Measurements from ENCODE around the gene UNC50. TPM values are rescaled to one million over a fixed set of nuclear protein-coding genes. Genes with fewer than 3 reads are reported as not detected.

Gene UNC50, protein sequence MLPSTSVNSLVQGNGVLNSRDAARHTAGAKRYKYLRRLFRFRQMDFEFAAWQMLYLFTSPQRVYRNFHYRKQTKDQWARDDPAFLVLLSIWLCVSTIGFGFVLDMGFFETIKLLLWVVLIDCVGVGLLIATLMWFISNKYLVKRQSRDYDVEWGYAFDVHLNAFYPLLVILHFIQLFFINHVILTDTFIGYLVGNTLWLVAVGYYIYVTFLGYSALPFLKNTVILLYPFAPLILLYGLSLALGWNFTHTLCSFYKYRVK
- polyA plus RNA-seq (ENCODE audit: insufficient read length in 3 of 3) = 10 to 100 TPM; 62.2 to 80.2 (median 64.7) TPM
- long read RNA-seq, donor 1, transcript UNC50-201 (6 exons, 1,143 nt) = major isoform, 18 of 25 reads
- long read RNA-seq, donor 1, partial matches to known transcripts = 6 of 25 reads
- long read RNA-seq, donor 1, other reads (novel, unspliced or antisense) = 0 of 25 reads
- long read RNA-seq, donor 2, transcript UNC50-201 (6 exons, 1,143 nt) = major isoform, 9 of 10 reads
- long read RNA-seq, donor 2, partial matches to known transcripts = 0 of 10 reads
- long read RNA-seq, donor 2, other reads (novel, unspliced or antisense) = 0 of 10 reads
- long read RNA-seq, donor 3, transcript UNC50-201 (6 exons, 1,143 nt) = major isoform, 33 of 50 reads
- long read RNA-seq, donor 3, partial matches to known transcripts = 6 of 50 reads
- long read RNA-seq, donor 3, other reads (novel, unspliced or antisense) = 9 of 50 reads
- long read RNA-seq, donor 4, transcript UNC50-201 (6 exons, 1,143 nt) = major isoform, 39 of 65 reads
- long read RNA-seq, donor 4, partial matches to known transcripts = 21 of 65 reads
- long read RNA-seq, donor 4, other reads (novel, unspliced or antisense) = 0 of 65 reads
- long read RNA-seq, donor 5 = 0 reads
- long read RNA-seq, donor 6, transcript UNC50-201 (6 exons, 1,143 nt) = major isoform, 29 of 31 reads
- long read RNA-seq, donor 6, partial matches to known transcripts = 0 of 31 reads
- long read RNA-seq, donor 6, other reads (novel, unspliced or antisense) = 0 of 31 reads
- long read RNA-seq, donor 7, transcript UNC50-201 (6 exons, 1,143 nt) = major isoform, 43 of 50 reads
- long read RNA-seq, donor 7, partial matches to known transcripts = 0 of 50 reads
- long read RNA-seq, donor 7, other reads (novel, unspliced or antisense) = 5 of 50 reads
- long read RNA-seq, donor 8, transcript UNC50-201 (6 exons, 1,143 nt) = major isoform, 54 of 84 reads
- long read RNA-seq, donor 8, partial matches to known transcripts = 24 of 84 reads
- long read RNA-seq, donor 8, other reads (novel, unspliced or antisense) = 0 of 84 reads
- long read RNA-seq, donor 9, transcript UNC50-201 (6 exons, 1,143 nt) = major isoform, 36 of 38 reads
- long read RNA-seq, donor 9, partial matches to known transcripts = 0 of 38 reads
- long read RNA-seq, donor 9, other reads (novel, unspliced or antisense) = 0 of 38 reads
- long read RNA-seq, donor 10, transcript UNC50-201 (6 exons, 1,143 nt) = major isoform, 44 of 58 reads
- long read RNA-seq, donor 10, partial matches to known transcripts = 8 of 58 reads
- long read RNA-seq, donor 10, other reads (novel, unspliced or antisense) = 5 of 58 reads
- long read RNA-seq, donor 11, transcript UNC50-201 (6 exons, 1,143 nt) = major isoform, 21 of 31 reads
- long read RNA-seq, donor 11, partial matches to known transcripts = 0 of 31 reads
- long read RNA-seq, donor 11, other reads (novel, unspliced or antisense) = 9 of 31 reads
- long read RNA-seq, donor 12, transcript UNC50-201 (6 exons, 1,143 nt) = major isoform, 15 of 28 reads
- long read RNA-seq, donor 12, partial matches to known transcripts = 7 of 28 reads
- long read RNA-seq, donor 12, other reads (novel, unspliced or antisense) = 0 of 28 reads
- long read RNA-seq, donor 13, transcript UNC50-204 (5 exons, 2,172 nt) = minor isoform, 5 of 101 reads
- long read RNA-seq, donor 13, transcript UNC50-201 (6 exons, 1,143 nt) = major isoform, 54 of 101 reads
- long read RNA-seq, donor 13, partial matches to known transcripts = 29 of 101 reads
- long read RNA-seq, donor 13, other reads (novel, unspliced or antisense) = 11 of 101 reads
- long read RNA-seq, donor 14, transcript UNC50-201 (6 exons, 1,143 nt) = major isoform, 38 of 41 reads
- long read RNA-seq, donor 14, partial matches to known transcripts = 0 of 41 reads
- long read RNA-seq, donor 14, other reads (novel, unspliced or antisense) = 0 of 41 reads
- long read RNA-seq, donor 15, transcript UNC50-201 (6 exons, 1,143 nt) = major isoform, 17 of 24 reads
- long read RNA-seq, donor 15, partial matches to known transcripts = 6 of 24 reads
- long read RNA-seq, donor 15, other reads (novel, unspliced or antisense) = 0 of 24 reads
- long read RNA-seq, donor 16, transcript UNC50-201 (6 exons, 1,143 nt) = major isoform, 88 of 113 reads
- long read RNA-seq, donor 16, transcript UNC50-204 (5 exons, 2,172 nt) = minor isoform, 7 of 113 reads
- long read RNA-seq, donor 16, partial matches to known transcripts = 10 of 113 reads
- long read RNA-seq, donor 16, other reads (novel, unspliced or antisense) = 5 of 113 reads

DNA sequence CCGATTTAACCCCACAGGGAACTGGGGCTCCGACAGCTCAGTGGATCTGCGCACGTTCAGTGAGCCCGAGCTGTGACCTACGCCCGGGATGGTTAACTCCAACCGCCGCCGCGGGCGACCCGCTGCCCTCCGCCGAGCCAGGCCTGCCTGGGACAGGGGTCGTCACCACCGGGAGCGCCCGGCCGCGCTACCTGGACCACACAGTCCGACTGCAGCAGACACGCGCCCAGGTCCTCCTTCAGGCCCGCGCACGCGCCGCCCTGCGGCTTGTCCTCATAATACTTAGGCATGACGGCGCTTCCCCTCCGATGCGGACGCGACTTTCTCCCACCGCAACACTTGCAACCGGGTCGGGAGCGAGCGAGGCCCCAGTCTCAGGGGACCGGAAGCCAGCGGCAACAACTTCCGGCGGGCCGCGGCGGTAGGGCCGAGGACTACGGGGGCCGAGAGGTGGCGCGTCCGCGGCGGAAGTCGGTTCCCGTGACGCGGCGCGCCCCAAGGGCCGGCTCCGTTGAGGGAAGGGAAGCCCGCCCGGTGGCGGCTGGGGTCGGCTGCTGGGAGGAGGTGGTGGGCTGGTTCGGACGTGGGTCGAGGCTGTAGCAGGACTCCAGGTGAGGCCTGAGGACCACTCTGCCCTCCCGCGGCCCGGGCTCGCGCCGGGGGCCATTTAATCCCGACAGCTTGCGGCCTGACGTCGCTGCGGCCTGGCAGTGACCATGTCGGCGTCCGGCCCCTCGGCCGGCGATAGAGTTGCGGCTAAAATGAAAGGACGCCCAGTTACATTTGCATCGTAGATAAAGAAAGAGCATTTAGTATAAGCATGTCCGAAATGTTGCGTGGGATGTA, at the start of gene UNC50, which contains the start of gene COA5:
Gene UNC50, plus strand, starts transcription at position 474 of the 846 bp plus-strand sequence. CDS start 1,171 bp downstream, outside the sequence.
Gene COA5, minus strand, starts transcription at position 397 of the 846 bp plus-strand sequence. Its CDS starts 107 bp downstream, at position 290.
- peak; percentile 76 to 88 (median 86) for DNase-seq (ENCODE audit: extremely low read depth in 1 of 11, low read depth in 9 of 11, low spot score in 4 of 11)

DNA sequence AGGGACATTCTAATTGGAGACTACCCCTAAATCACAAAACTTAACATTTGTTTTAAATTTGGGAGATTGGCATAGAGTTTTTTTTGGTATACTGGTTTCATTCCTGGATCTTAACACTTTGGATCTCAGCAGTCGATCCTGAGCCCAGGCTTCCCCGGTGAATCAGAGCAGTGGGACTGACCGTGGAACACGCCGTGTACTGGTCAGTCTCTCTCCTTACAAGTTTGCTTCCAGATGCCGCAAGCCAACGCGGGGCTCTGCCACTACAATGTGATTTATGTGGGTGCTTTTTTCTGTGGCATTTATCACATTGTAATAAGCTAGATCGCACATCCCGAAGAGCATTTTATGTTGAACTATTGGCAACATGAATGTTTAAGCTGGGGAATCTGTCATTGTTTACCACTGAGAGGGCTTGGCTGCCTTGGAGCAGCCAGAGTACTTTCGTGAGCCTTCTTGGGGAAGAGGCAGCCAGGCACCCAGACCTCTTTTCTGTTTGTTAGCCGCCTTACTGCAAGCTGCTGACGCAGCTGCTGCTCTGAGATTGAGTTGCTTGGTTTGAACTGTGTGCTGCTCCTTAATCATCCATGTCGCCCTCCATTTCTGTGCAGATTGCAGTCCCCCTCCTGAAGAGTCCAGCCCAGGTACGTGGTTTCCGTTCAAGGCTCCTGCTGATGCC, 49.4 kb upstream of the UNC50 start:
- DNase-seq (ENCODE audit: extremely low read depth in 1 of 11, low read depth in 9 of 11, low spot score in 4 of 11) = no peak

DNA sequence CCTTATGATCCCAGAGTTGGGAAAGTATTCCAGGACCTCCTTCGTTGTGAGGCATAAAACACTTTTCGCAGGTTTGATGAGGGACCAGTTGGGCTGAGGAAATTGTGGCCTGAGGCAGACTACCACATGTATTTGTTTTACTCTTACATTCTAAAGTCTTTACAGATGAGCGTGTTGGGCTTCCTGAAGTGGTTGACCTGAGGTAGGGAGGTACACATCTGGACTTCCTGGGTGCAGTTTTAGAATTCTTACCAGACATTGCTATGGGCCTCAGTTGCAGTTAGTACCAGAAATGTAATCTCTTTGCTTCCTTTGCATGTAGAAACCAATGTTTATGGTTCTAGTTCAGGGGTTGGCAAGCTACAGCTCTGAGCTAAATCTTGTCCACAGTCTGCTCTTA, 48.8 kb upstream of the UNC50 start:
- DNase-seq (ENCODE audit: extremely low read depth in 1 of 11, low read depth in 9 of 11, low spot score in 4 of 11) = no peak

DNA sequence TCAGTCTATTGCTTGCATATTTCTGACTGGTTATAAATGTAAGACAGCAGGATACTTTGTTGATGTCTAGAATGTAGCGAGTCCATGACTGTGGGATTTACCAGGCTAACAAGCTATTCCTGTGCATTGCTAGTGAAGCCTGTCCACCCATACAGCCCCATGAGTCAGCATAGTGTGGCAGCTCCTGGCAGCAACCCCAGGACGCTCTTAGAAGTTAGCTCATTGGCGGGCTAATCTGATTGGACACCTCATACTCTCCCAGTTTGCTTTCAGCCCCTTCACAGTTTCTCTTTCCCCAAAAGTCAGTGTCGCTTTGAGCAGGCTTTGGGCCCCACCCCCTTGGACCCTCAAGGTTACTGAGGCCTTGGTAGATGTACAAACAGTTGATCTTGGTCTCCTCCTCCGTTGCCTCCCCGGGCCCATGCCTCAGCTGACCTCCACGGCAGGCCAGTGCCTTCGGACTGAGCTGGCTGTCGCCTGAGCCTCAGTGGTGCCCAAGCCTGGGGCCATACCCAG, 48.1 kb upstream of the UNC50 start:
- no peak for DNase-seq (ENCODE audit: extremely low read depth in 1 of 11, low read depth in 9 of 11, low spot score in 4 of 11)

DNA sequence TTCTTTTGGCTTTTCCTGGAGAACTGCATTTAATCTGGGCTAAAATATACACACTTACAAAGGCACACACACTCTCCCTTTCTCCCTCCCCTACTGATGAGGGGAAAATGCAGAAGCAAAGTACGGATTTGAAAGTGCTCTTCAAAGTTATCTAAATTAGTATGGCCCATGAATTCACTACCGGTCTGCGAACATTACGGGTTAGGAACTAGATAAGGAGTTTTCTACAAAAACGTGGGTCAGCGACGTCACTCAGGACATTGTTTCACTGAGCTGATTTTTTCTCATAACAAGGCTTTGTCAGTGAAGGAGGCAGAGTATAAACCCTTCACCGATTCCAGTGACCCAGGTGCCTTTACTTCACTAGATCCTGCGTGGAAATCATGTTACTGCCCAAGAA, 47.4 kb upstream of the UNC50 start:
- DNase-seq (ENCODE audit: extremely low read depth in 1 of 11, low read depth in 9 of 11, low spot score in 4 of 11) = no peak

DNA sequence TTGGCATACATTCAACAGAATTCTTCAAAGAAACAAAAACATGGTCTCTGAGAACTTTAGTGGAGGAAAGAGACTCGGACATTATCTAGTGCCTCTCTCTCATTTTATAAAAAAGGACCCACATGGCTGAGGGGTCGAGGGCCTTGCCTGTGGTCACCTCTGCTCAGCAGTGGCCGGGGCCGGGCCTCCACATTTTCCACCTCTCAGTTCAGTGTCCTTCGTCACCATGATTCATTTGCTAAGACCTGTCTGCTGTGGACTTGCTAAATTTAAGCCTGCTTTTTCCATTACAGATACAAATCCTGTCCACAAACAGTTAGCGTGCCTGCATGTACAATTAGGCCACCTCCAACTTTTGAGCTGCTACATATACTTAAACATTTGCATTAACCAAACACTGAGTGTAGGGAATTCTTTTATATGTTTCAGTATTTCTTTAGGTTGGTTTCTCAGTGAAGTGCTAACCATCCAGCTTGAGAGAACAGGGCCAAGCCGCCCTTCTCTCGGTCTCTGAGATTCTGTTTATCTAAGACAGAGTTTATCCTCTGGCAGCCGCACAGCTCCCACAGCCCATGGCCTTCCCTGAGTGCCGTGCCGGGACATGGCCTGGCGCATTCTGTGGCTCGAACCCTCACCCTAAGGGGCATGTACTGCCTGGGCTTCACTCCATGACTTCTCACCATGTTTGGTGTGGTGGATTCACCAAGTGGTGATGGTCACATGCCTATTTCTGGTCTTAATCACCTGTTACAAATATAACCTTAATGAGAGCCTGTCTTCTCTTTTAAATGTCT, 46.3 kb upstream of the UNC50 start:
- DNase-seq (ENCODE audit: extremely low read depth in 1 of 11, low read depth in 9 of 11, low spot score in 4 of 11) = no peak

DNA sequence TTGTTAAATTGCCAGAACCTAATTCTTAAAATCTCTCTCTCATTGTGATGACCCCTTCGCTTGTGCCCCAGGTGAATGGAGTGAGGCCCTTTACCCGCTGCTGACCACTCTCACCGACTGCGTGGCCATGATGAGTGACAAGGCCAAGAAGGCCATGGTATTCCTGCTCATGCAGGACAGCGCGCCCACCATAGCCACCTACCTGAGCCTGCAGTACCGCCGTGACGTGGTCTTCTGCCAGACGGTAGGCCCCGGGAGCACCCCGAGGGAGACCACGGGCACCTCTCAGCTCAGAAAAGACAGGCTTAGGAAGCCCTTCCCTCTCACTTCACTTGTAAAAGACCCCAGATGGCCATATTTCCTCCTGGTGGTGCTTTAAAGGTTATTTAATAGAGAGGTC, 45.0 kb upstream of the UNC50 start:
- DNase-seq (ENCODE audit: extremely low read depth in 1 of 11, low read depth in 9 of 11, low spot score in 4 of 11) = no peak

DNA sequence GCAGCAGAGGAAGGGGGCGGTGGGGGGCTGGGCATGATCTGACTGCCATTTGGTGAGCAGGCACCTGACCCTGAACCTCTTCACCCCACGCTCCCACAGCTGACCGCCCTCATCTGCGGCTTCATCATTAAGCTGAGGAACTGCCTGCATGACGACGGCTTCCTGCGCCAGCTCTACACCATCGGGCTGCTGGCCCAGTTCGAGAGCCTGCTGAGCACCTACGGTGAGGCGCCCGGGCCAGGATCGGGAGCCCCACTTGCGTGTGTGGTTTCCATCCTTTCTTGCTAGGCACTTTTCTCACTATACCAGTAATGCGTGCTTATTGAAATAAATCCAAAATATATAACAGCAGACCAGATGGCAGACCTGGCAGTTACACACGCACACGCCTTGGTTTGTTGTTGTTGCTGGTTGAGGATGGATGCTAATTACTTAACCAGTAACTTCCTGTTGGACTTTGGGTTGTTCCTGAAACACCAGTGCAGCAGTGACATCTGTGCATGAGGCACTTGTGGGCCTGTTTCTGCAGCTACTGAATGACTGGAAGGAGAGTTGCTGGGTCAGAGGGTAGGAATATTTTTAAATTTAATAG, 43.8 kb upstream of the UNC50 start:
- no peak for DNase-seq (ENCODE audit: extremely low read depth in 1 of 11, low read depth in 9 of 11, low spot score in 4 of 11)

DNA sequence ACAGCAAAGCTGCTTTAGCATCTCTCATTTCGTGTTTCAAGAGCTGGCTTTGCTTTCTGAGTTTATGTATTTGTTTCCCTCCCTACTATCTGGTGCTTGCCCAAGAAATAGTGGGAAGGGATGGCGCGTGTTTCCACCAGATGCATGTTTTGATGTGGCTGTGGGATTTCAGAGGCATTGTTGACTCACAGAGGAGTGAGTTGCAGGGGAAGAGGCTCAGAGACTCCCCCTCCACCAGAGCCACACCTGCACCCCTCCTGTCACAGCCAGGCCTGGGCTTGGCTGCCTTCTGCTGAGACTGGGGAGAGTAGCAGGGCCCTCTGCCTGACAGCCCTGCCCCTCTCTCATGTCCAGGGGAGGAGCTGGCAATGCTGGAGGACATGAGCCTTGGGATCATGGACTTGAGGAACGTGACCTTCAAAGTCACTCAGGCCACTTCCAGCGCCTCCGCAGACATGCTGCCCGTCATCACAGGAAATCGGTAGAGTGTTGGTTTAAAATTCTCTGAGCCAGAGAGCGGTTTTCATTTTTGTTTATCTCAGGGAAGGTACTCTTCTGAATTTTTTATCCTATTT, 43.0 kb upstream of the UNC50 start:
- DNase-seq (ENCODE audit: extremely low read depth in 1 of 11, low read depth in 9 of 11, low spot score in 4 of 11) = no peak

DNA sequence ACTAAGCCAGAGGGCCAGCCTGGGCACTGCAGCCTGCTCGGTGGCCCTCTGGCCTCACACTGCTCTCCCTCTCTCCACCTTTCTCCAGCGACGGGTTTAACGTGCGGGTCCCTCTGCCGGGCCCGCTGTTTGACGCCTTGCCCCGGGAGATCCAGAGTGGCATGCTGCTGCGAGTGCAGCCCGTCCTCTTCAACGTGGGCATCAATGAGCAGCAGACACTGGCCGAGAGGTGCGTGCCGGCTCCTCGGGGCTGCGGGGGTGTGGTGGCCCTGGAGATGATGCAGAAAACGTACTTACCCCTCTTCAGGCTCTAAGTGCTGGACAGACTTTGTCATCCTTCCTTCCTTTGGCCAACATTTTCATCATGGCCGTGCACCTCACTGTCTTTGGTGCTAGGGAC, 42.4 kb upstream of the UNC50 start:
- no peak for DNase-seq (ENCODE audit: extremely low read depth in 1 of 11, low read depth in 9 of 11, low spot score in 4 of 11)

DNA sequence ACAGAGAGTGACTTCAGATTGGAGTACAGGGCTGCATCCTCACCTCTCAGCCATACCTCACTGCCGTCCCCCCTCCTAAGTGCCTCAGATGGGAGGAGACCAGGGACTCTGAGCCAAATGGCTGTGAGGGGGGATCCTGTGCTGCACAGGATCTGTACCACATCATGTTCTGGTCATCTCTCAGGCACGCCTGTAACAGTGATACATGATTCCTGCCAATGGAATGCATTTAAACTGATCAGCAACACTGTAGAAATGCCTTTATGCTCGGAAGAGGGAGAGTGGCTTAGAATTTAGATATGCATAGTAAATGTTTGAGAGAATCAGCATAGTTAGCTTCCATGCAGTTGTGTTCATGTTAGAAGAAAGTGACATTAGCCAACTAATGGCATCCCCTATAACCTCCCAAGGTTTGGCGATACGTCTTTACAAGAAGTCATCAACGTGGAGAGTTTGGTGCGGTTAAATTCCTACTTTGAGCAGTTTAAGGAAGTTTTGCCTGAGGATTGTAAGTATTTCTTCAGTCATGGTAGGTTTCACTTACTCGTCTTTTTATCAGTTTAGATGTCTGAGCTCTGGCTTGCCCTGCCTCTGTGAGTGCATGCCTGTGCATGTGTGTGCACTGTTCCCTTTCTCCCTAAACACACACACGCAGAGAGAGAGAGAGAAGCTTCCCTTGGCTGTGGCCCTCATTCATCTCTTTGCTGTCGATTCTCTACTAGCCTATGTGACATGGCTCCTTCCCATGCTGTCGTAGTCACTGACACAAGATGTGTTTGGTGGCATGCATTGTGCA, 40.0 kb upstream of the UNC50 start:
- DNase-seq (ENCODE audit: extremely low read depth in 1 of 11, low read depth in 9 of 11, low spot score in 4 of 11) = no peak

DNA sequence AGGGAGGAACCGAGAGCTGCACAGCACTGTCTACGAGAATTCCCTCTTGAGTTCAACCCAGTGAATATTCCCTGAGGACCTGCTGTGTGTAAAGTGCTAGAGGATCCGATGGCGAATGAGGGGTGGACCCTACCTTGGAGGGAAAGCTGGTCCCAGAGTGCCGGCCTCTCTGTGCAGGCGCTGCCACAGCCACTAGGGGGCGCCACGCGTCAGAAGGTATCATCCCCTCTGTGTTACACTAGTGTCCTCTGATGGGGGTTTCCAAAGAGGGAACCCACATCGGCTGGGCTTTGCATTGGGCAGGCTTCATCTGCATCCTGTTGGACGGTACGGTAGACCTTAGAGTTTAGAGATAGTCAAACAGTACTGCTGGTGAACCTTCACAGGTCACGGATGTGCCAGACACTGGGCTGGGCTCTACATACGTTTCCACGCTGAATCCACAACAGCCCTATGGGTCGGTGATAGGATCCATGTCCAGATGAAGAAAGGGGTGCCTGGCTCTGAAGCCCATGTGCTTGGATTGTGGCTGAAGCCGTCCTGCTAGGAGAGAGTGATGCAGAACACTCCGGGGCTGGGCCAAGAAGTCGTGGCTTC, 39.1 kb upstream of the UNC50 start:
- DNase-seq (ENCODE audit: extremely low read depth in 1 of 11, low read depth in 9 of 11, low spot score in 4 of 11) = no peak
